Sciatic nerve (tissue), 2 donors: Measurements from ENCODE around the gene COL25A1. TPM values are rescaled to one million over a fixed set of nuclear protein-coding genes. Genes with fewer than 3 reads are reported as not detected.

Experiments
- ATAC-seq: fragments of 200-7000 bp; cut with Tn5 transposase; one replicate; pipeline ENCODE4 v1.9.1; 2020; ENCODE audit warnings: mild to moderate bottlenecking, moderate library complexity
- DNase-seq: peaks from one replicate; pipeline ENCODE4 v3.0.0-alpha.2; 2020; ENCODE audit warnings: low spot score
- intact Hi-C: fragments of 100-400 bp; cut with DNase I; formaldehyde crosslinking; loops from one replicate; pipeline ENCODE4 v1.14.2; 2022
- total RNA-seq: library from RNA; stranded (reverse); fragmentation: NEBNext Ultra II Directional; extraction: Animal tissue kit (Norgen Biotek cat#: 25700); gene quantifications from one replicate; pipeline ENCODE4 v1.2.1, GENCODE V29; 2021
- donor health status: DM: no; HTN: no; CAD: no.
- donor health status: DM: no; HTN: no; CAD: no.

COL25A1 gene
- total RNA-seq, 1 donor from 2014 or later: 6.2 TPM

GRCh38 chr4:109232681-109233080, 69.8 kb downstream of the COL25A1 start:
- DNase-seq (no peak), ATAC-seq (no peak)
- intact Hi-C loops: no loop called here

- no peak for DNase-seq
- no peak for ATAC-seq
- intact Hi-C loops: no loop called here
These were observed 71.1 kb downstream of the COL25A1 start for GRCh38 chr4:109231331-109231730.

DNA sequence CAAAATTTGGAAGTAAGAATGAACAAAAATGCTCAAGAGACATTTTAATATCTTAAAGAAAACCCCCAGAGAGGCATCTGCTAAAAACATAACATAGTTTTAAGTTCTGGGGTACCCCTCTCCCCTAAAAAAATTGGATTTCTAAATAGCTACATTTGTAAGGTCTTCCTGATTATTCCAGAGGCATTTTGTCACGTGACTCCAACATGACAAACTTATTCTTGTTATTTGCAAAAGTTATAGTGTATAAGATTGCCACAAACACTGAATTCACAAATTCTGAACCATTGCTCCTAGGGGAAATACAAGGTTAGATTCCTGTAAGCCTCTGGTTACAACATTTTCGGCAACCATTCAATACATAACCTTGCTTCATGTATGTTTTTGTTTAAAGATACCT, 73.4 kb downstream of the COL25A1 start:
- intact Hi-C loops: no loop called here
- DNase-seq (no peak), ATAC-seq (no peak)

- intact Hi-C loops: no loop called here
- DNase-seq (no peak), ATAC-seq (no peak)
These were observed 84.2 kb downstream of the COL25A1 start for GRCh38 chr4:109218288-109218687.

DNA sequence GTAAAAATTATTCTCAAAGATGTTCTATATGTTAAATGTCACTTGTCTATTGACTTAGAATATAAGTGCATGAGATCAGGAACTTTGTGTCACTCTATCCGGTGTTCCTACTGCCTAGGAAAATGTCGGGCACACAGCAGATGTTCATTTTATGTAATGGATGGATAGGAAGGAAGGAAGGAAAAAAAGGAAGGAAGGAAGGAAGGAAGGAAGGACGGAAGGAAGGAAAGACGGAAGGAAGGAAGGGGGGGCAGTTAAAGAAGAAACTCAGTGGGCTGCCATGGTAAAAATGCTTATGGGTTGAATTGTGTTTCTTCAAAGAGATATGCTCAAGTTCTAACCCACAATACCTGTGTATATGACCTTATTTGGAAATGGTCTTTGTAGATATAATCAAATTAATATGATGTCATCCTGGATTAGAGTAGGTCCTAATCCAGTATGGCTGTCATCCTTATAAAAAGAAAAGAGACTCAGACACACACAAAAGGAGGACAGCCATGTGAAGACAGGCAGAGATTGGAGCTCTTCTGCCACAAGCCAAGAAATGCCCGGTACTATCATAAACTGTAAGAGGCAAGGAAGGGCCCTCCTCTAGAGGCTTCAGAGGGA, 86.3 kb downstream of the COL25A1 start:
- intact Hi-C loops: no loop called here
- ATAC-seq (no peak), DNase-seq (no peak)

DNA sequence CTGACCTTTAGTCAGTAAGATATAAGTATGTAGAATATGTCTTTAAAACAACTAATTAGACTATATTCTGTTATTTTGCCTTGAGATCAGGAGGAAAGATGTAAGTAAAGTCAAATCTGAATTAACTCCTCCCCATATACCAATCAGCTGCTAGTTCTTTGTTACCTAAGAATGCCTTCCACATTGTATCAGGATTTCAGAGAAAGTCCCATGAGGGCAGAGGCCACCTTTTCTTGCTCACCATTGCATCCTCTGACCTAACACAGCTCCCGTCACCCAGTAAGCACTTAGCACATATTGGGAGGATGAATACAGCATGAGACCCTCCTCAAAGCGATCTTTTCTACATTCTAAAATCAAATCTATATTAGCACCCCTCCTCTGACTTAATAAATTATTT, 87.0 kb downstream of the COL25A1 start:
- ATAC-seq: no peak
- DNase-seq: no peak
- intact Hi-C loops: no loop called here

- intact Hi-C loops: no loop called here
- ATAC-seq: no peak
- no peak for DNase-seq
These were observed 87.7 kb downstream of the COL25A1 start for GRCh38 chr4:109214622-109215301.

- DNase-seq: no peak
- intact Hi-C loops: no loop called here
- ATAC-seq: no peak
These were observed 89.4 kb downstream of the COL25A1 start for GRCh38 chr4:109213056-109213455.

DNA sequence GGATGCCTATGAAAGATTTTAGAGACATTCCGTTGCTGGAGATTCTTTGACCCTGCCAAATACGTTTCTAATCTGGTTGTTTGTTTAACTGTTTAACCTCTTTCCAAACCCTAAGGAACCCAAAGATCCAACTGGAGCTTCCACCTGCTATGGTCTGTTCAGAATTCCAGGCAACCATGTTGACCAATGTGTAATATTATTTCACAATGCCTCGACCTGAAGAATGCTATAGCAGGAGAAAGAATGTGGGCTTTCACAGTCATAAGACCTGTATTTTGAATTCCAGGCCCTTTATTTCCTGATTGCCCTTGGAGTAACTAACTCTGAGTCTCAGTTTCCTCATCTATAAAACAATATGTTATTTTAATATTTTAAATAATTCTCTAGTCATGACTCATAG, 90.8 kb downstream of the COL25A1 start:
- DNase-seq (no peak), ATAC-seq (no peak)
- intact Hi-C loops: no loop called here

GRCh38 chr4:109209647-109210046, 92.8 kb downstream of the COL25A1 start:
- ATAC-seq (no peak), DNase-seq (no peak)
- intact Hi-C loops: no loop called here

DNA sequence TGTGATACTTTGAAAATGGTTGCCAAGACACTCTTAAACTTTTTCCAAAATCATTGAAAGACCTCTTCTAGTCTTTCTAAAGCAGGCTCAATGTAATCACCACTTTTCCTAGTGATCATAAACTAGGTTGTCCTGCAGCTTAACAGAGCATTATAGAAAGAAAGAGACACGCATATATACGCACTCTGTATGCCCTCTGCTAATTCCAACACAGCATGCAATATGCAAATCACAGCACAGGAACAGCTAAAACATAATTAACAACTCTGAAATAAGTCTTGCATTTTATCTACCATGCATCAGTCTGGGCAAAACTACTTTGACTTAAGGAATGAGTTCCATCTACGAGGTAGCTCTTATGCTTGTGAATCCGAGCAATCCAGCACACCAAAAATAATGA, 94.6 kb downstream of the COL25A1 start:
- no peak for DNase-seq
- intact Hi-C loops: no loop called here

DNA sequence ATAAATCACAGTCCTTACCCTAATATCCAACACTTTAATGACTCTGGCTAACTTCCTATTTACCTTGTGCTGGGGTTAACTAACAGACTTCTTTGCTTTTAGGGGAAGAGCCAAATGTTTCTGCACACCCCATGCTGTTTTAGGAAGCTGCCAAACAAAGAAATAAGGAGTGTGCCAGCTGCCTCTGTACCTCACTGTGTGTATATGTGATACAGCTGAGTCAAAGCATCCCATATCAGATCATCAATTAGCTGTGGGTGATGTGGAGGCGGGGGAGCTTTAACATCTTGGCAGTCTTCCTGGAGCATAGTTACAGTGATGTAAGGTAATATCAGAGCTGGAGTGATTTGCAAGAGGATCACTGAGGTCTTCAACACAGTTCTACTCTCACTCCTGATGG, 95.4 kb downstream of the COL25A1 start:
- intact Hi-C loops: no loop called here
- DNase-seq (no peak), ATAC-seq (no peak)

More for the DNA sequence above, 94.6 kb downstream of the COL25A1 start:
- ATAC-seq: no peak

- intact Hi-C loops: no loop called here
- ATAC-seq (no peak), DNase-seq (no peak)
These were observed 95.8 kb downstream of the COL25A1 start for GRCh38 chr4:109206620-109207019.

GRCh38 chr4:109205186-109205585, 97.3 kb downstream of the COL25A1 start:
- no peak for ATAC-seq
- DNase-seq: no peak
- intact Hi-C loops: no loop called here

GRCh38 chr4:109199585-109199984, 102.9 kb downstream of the COL25A1 start:
- no peak for ATAC-seq
- no peak for DNase-seq
- intact Hi-C loops: no loop called here

DNA sequence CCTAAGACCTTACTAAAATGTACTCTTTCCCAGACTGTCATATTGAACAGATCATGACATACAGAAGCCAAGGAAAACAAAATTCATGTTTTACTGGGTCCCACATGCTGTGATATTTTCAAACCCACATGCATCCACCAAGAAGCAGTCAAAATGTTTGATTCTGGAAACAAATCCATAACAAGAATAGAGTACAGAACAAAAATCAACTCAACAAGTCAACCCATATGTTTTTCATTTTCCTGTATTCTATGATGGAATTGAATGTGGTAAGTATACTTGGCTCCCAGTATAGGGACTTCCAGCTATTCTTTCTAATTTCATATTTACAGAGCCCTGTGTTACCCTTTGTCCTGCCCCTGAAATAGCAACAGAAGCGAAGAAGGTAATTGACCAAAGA, 106.8 kb downstream of the COL25A1 start:
- ATAC-seq (no peak), DNase-seq (no peak)
- intact Hi-C loops: no loop called here

- no peak for ATAC-seq
- intact Hi-C loops: no loop called here
These were observed 111.2 kb downstream of the COL25A1 start for GRCh38 chr4:109191216-109191615.

GRCh38 chr4:109186458-109186945, 116.0 kb downstream of the COL25A1 start:
- DNase-seq (no peak), ATAC-seq (no peak)
- intact Hi-C loops: no loop called here

More at GRCh38 chr4:109191216-109191615, 111.2 kb downstream of the COL25A1 start:
- no peak for DNase-seq

- DNase-seq (no peak), ATAC-seq (no peak)
- intact Hi-C loops: no loop called here
These were observed 116.5 kb downstream of the COL25A1 start for GRCh38 chr4:109185951-109186350.

- no peak for DNase-seq
- intact Hi-C loops: no loop called here
- ATAC-seq: no peak
These were observed 116.9 kb downstream of the COL25A1 start for GRCh38 chr4:109185548-109185947.

GRCh38 chr4:109184491-109184961, 117.9 kb downstream of the COL25A1 start:
- no peak for DNase-seq
- intact Hi-C loops: no loop called here
- ATAC-seq: peak; percentile 81
